Body of pancreas (tissue), 4 donors: ENCODE results near the gene MAPK14. TPM values are rescaled to one million over a fixed set of nuclear protein-coding genes. Genes with fewer than 3 reads are reported as not detected.
"Not testable (repeated sequence)": the region's sequence is repeated elsewhere in the genome, so short reads cannot be mapped to it uniquely, and the experiment has no call there.

Experiments used
- ATAC-seq: fragments of 150-250 bp; one replicate; pipeline ENCODE4 v1.9.1; 2016
- DNase-seq, 4 donors: peaks; one replicate each; pipeline ENCODE4 v3.0.0-alpha.2; 2019
- H3K27ac ChIP-seq, 4 donors: fragments of 200-600 bp; sonication (generic); 1 replicate in 3 of 4; 2 replicates in 1 of 4; pipeline versions ENCODE4 v1.5.1 to v1.6.1; 2016 to 2019; ENCODE audit warnings: mild to moderate bottlenecking in 1 of 4, mixed read lengths in 1 of 4, moderate library complexity in 1 of 4
- H3K27me3 ChIP-seq, 2 donors: fragments of 200-600 bp; sonication (generic); one replicate each; pipeline ENCODE4 v1.6.0; 2016; ENCODE audit warnings: mild to moderate bottlenecking in 1 of 2
- H3K36me3 ChIP-seq, 2 donors: fragments of 200-600 bp; sonication (generic); replicated peaks in 1 of 2; 2 replicates each; pipeline ENCODE4 v1.5.1; 2016; ENCODE audit warnings: low read depth in 2 of 2; ENCODE audit not compliant: insufficient read depth in 1 of 2
- H3K4me1 ChIP-seq: fragments of 200-600 bp; sonication (generic); one replicate; pipeline ENCODE4 v1.6.0; 2016
- H3K4me3 ChIP-seq, 2 donors: fragments of 200-600 bp; sonication (generic); 1 replicate in 1 of 2; 2 replicates in 1 of 2; pipeline ENCODE4 v1.5.1; 2016 to 2019
- H3K9me3 ChIP-seq, 3 donors: fragments of 200-600 bp; sonication (generic); 1 replicate in 2 of 3; 2 replicates in 1 of 3; pipeline ENCODE4 v1.5.1; 2016
- CTCF ChIP-seq, 7 experiments: fragments of 450-650 bp in 4 of 7; fragments of 200-600 bp in 3 of 7; sonication (generic) in 3 of 7; IDR thresholded peaks; one replicate each; pipeline ENCODE4 v1.5.1; 2016 to 2019; ENCODE audit warnings: antibody characterized with exemption in 7 of 7
- POLR2A ChIP-seq, 3 donors: fragments of 450-650 bp; IDR thresholded peaks; one replicate each; pipeline ENCODE4 v1.6.1; 2016; ENCODE audit warnings: antibody characterized with exemption in 3 of 3, mild to moderate bottlenecking in 2 of 3
- WGBS, 2 donors: methylation state at CpG; one replicate each; pipeline ENCODE4 v1.1.5; 2017; 5-methylcytosine and 5-hydroxymethylcytosine counted together
- intact Hi-C: fragments of 100-400 bp; cut with DNase I; formaldehyde crosslinking; loops from one replicate; pipeline ENCODE4 v1.15.1; 2023
- total RNA-seq, 2 donors: library from RNA; depleted of rRNA; stranded (reverse); fragments of >200 nt; gene quantifications; one replicate each; pipeline ENCODE4 v1.1.0, GENCODE V29; 2016

Gene MAPK14
- 10 to 100 TPM; 30.3 to 33.7 TPM for total RNA-seq

GRCh38 chr6:36027501-36028087 lies at the start of gene MAPK14:
Gene MAPK14 (plus strand): TSS chr6:36027808. CDS start chr6:36028158, 350 bp downstream.
- ATAC-seq (peak; percentile 94), DNase-seq (peak; percentile 99 to 100 (median 100))
- Histone ChIP-seq H3K27ac (peak within 1 kb of the TSS; percentile 81 to 98 (median 96)), H3K27me3 (no peaks in the 10 kb centered on the region), H3K9me3 (no peaks in the 10 kb centered on the region), H3K36me3 (no peaks in the 10 kb centered on the region), H3K4me1 (peaks cover 23% of the 10 kb centered on the region), H3K4me3 (peak within 1 kb of the TSS; percentile 88 to 97)
- peak; percentile 85 to 99 (median 98) for TF ChIP-seq CTCF (IDR thresholded peaks at IDR 0.05)
- peak; percentile 96 to 98 (median 98) for TF ChIP-seq POLR2A (IDR thresholded peaks at IDR 0.05)
- 0% methylated on average over 24 to 60 of the region's 62 CpGs for WGBS, 2 donors
- intact Hi-C loops: no loop called here

GRCh38 chr6:35980126-35980525 lies 47.5 kb upstream of the MAPK14 start:
- DNase-seq, H3K36me3 ChIP-seq, H3K4me1 ChIP-seq, H3K27ac ChIP-seq, H3K27me3 ChIP-seq, H3K9me3 ChIP-seq, intact Hi-C loops, H3K4me3 ChIP-seq, ATAC-seq: not testable (repeated sequence)
- 92 to 100% methylated on average over 1 of the region's 1 CpG for WGBS, 2 donors

- DNase-seq (no peak), ATAC-seq (no peak)
- Histone ChIP-seq H3K27me3 (no peaks in the 10 kb centered on the region), H3K9me3 (no peaks in the 10 kb centered on the region), H3K36me3 (no peaks in the 10 kb centered on the region), H3K27ac (no peak overlapping the region), H3K4me3 (no peak overlapping the region), H3K4me1 (no peaks in the 10 kb centered on the region)
- intact Hi-C loops: no loop called here
- WGBS, 2 donors: 84 to 88% methylated on average over 6 of the region's 6 CpGs
- TF ChIP-seq POLR2A (IDR thresholded peaks at IDR 0.05): no peak
- no peak for TF ChIP-seq CTCF (IDR thresholded peaks at IDR 0.05)
Measured at GRCh38 chr6:35980991-35981645, 46.5 kb upstream of the MAPK14 start.

- ATAC-seq (no peak), DNase-seq (no peak)
- H3K4me1 ChIP-seq: no peaks in the 10 kb centered on the region
- no peaks in the 10 kb centered on the region for H3K36me3 ChIP-seq
- H3K27me3 ChIP-seq: no peaks in the 10 kb centered on the region
- WGBS, 2 donors: 83 to 84% methylated on average over 4 of the region's 4 CpGs
- H3K4me3 ChIP-seq: no peak overlapping the region
- TF ChIP-seq CTCF (IDR thresholded peaks at IDR 0.05) (no peak), POLR2A (IDR thresholded peaks at IDR 0.05) (no peak)
- no peak overlapping the region for H3K27ac ChIP-seq
- intact Hi-C loops: no loop called here
- no peaks in the 10 kb centered on the region for H3K9me3 ChIP-seq
Measured at GRCh38 chr6:35984701-35985100, 42.9 kb upstream of the MAPK14 start.

- intact Hi-C loops, H3K4me1 ChIP-seq, H3K36me3 ChIP-seq, H3K27me3 ChIP-seq, ATAC-seq, H3K27ac ChIP-seq, H3K9me3 ChIP-seq, DNase-seq, H3K4me3 ChIP-seq: not testable (repeated sequence)
- 88 to 89% methylated on average over 9 of the region's 9 CpGs for WGBS, 2 donors
Measured at GRCh38 chr6:35988047-35988446, 39.6 kb upstream of the MAPK14 start.

GRCh38 chr6:35993150-35993549 lies 34.5 kb upstream of the MAPK14 start:
- Histone ChIP-seq H3K36me3 (no peaks in the 10 kb centered on the region), H3K27ac (no peak overlapping the region), H3K4me1 (no peaks in the 10 kb centered on the region), H3K4me3 (no peak overlapping the region), H3K9me3 (no peaks in the 10 kb centered on the region), H3K27me3 (no peaks in the 10 kb centered on the region)
- intact Hi-C loops: no loop called here
- TF ChIP-seq POLR2A (IDR thresholded peaks at IDR 0.05) (no peak), CTCF (IDR thresholded peaks at IDR 0.05) (no peak)
- no peak for DNase-seq
- 83 to 84% methylated on average over 3 of the region's 3 CpGs for WGBS, 2 donors
- ATAC-seq: no peak
